ENCODE data around the gene COX10. TPM values are rescaled to one million over a fixed set of nuclear protein-coding genes. Genes with fewer than 3 reads are reported as not detected.

The COX10 gene
- total and polyA plus RNA-seq, 8 donors, result 7.6 to 40.4 (median 17.0) TPM

DNA sequence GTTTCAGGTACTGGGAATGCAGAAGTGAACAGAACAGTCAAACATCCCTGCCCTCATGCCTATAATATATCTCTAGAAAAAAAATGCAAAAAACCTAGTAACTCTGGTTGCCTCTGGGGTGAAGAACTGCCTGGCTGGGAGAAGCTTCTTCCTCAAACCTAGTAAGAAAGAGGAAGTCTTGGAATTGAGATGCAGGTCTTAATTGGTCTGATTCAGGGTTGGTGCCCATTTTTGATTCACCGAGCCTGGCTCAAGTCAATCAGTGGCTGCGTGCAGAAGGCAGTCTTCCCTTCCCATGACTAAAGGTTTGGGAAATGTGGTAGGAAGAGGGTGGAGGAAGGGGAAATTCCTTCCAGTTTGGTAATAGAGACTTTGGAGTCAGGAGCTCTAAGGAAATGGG, 145.0 kb downstream of the COX10 start:
- TF ChIP-seq POLR2A (IDR thresholded peaks at IDR 0.05) (no peak), EP300 (IDR thresholded peaks at IDR 0.05) (no peak), POLR2AphosphoS5 (IDR thresholded peaks at IDR 0.05) (no peak)
- TF ChIP-seq, protein P1, sequence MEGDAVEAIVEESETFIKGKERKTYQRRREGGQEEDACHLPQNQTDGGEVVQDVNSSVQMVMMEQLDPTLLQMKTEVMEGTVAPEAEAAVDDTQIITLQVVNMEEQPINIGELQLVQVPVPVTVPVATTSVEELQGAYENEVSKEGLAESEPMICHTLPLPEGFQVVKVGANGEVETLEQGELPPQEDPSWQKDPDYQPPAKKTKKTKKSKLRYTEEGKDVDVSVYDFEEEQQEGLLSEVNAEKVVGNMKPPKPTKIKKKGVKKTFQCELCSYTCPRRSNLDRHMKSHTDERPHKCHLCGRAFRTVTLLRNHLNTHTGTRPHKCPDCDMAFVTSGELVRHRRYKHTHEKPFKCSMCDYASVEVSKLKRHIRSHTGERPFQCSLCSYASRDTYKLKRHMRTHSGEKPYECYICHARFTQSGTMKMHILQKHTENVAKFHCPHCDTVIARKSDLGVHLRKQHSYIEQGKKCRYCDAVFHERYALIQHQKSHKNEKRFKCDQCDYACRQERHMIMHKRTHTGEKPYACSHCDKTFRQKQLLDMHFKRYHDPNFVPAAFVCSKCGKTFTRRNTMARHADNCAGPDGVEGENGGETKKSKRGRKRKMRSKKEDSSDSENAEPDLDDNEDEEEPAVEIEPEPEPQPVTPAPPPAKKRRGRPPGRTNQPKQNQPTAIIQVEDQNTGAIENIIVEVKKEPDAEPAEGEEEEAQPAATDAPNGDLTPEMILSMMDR (IDR thresholded peaks at IDR 0.05), result no peak
- WGBS, 5 donors, result 96 to 100% (median 97%) methylated on average over 2 of the region's 2 CpGs
- intact Hi-C loops (cut with DNase I; ENCODE audit: low total_unique reads), result no loop called here

DNA sequence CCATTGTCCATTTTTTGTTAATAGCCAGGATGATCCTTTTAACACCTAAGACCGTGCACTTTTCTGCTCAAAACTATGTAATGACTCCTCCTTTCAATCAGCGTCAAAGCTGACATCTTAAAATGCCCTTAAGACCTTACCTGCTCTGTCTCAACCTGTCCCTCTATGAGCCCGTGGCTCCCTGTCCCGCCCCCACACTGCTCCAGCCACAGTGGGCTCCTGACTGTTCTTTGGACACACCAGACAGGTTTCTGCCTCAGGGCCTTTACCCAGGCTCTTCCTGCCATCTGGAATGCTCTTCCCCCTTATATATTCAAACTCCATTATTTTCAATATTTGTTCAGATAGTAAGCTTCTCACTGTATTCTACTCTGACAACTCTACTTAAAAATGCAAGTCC, 153.3 kb downstream of the COX10 start:
- no peaks in the 10 kb centered on the region for H3K9me3 ChIP-seq
- intact Hi-C loops (cut with DNase I; ENCODE audit: low total_unique reads), result no loop called here
- TF ChIP-seq, protein P1 (IDR thresholded peaks at IDR 0.05), result no peak
- no peak for TF ChIP-seq POLR2A (IDR thresholded peaks at IDR 0.05)
- WGBS, 5 donors, result 80 to 91% (median 90%) methylated on average over 4 of the region's 4 CpGs
- no peak for DNase-seq
- H3K27ac ChIP-seq, result no peak overlapping the region
- no peaks in the 10 kb centered on the region for H3K4me1 ChIP-seq
- H3K36me3 ChIP-seq, result no peaks in the 10 kb centered on the region
- H3K27me3 ChIP-seq, result no peaks in the 10 kb centered on the region
- H3K4me3 ChIP-seq, result no peak overlapping the region

More for the DNA sequence above, 145.0 kb downstream of the COX10 start:
- Histone ChIP-seq H3K27me3 (no peaks in the 10 kb centered on the region), H3K9me3 (no peaks in the 10 kb centered on the region), H3K4me1 (peaks cover 0 to 15% (median 4%) of the 10 kb centered on the region in 4 donors), H3K4me3 (no peak overlapping the region), H3K27ac (no peak overlapping the region), H3K36me3 (peaks cover 0 to 7% (median 3%) of the 10 kb centered on the region in 4 donors)
- DNase-seq, result no peak

DNA sequence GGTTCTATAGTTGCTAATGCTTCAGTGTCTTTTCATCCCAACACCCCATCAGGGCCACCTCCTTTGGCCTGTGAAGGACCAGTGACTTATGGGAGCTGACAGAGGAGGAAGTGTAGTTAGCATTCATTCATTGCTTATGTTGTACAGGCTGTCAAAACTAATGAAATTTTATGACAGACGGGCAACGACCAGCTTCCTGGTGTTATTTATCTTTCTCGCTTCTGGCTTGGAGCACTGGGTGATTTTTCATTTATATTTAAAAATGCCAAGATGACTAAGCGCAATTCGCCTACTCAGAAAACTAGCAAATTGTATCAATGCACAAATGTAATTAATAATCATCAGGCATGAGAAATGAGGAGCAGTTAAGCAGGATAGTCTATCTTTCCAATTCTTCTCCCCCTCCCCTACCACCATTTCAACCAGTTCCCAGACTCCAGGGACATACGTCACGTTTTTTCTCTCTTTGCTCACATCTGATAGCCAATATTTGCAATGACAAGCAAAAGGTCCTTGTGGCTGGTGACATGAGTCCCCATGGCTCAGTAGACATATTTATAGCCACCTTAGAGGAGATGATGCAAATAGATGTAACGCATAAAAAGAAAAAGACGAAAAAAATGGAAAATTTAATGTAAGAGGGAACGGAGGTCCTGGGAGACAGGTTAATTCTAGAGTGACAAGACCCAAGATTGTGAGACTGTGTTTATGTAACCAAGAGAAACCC, 156.1 kb downstream of the COX10 start:
- 72 to 82% (median 76%) methylated on average over 10 of the region's 10 CpGs for WGBS, 5 donors
- TF ChIP-seq, protein P1 (IDR thresholded peaks at IDR 0.05), result no peak
- TF ChIP-seq EP300 (IDR thresholded peaks at IDR 0.05) (no peak), POLR2AphosphoS5 (IDR thresholded peaks at IDR 0.05) (no peak), POLR2A (IDR thresholded peaks at IDR 0.05) (no peak)
- Histone ChIP-seq H3K27ac (no peak overlapping the region), H3K4me3 (no peak overlapping the region), H3K27me3 (no peaks in the 10 kb centered on the region), H3K4me1 (peaks cover 0 to 8% (median 3%) of the 10 kb centered on the region in 4 donors), H3K9me3 (no peaks in the 10 kb centered on the region), H3K36me3 (no peaks in the 10 kb centered on the region)
- DNase-seq, result no peak
- intact Hi-C loops (cut with DNase I; ENCODE audit: low total_unique reads), result no loop called here

DNA sequence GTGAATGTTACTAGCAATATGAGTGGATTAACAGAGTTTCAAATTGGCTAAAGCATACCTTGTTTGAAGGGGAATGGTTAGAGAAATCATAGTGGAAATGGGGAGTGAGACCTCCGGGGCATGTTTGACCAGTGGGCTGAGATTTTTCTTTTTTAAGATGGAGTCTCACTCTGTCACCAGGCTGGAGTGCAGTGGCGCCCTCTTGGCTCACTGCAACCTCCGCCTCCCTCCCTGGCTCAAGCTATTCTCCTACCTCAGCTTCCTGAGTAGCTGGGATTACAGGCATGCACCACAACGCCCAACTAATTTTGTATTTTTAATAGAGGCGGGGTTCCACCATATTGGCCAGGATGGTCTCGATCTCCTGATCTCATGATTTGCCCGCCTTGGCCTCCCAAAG, 157.7 kb downstream of the COX10 start:
- TF ChIP-seq EP300 (IDR thresholded peaks at IDR 0.05) (no peak), POLR2A (IDR thresholded peaks at IDR 0.05) (no peak), POLR2AphosphoS5 (IDR thresholded peaks at IDR 0.05) (no peak)
- TF ChIP-seq, protein P1 (IDR thresholded peaks at IDR 0.05), result no peak
- DNase-seq, result no peak
- intact Hi-C loops (cut with DNase I; ENCODE audit: low total_unique reads), result no loop called here

More for the DNA sequence above, 157.7 kb downstream of the COX10 start:
- H3K27me3 ChIP-seq, result no peaks in the 10 kb centered on the region
- no peaks in the 10 kb centered on the region for H3K36me3 ChIP-seq
- no peak overlapping the region for H3K4me3 ChIP-seq
- peaks cover 0 to 8% (median 3%) of the 10 kb centered on the region in 4 donors for H3K4me1 ChIP-seq
- H3K27ac ChIP-seq, result no peak overlapping the region
- no peaks in the 10 kb centered on the region for H3K9me3 ChIP-seq
- WGBS, 5 donors, result 96 to 98% (median 96%) methylated on average over 7 of the region's 7 CpGs
